Measurements from ENCODE around the gene IL37.

- TF ChIP-seq CTCF (IDR thresholded peaks at IDR 0.05), result no peak
- TF ChIP-seq POLR2A (IDR thresholded peaks at IDR 0.05), result no peak
Observed at GRCh38 chr2:112947374-112947773, 36.4 kb downstream of the IL37 start.

Measured in adrenal gland (tissue), 5 donors.